Omental fat pad (tissue), 4 donors: Measurements from ENCODE around the gene HACD2. TPM values are rescaled to one million over a fixed set of nuclear protein-coding genes. Genes with fewer than 3 reads are reported as not detected.

Experiments used
- ATAC-seq: fragments of 150-250 bp; one replicate; pipeline ENCODE4 v1.9.1; 2016; ENCODE audit warnings: mild to moderate bottlenecking, moderate library complexity; ENCODE audit not compliant: low FRiP score
- DNase-seq: peaks from one replicate; pipeline ENCODE4 v3.0.0-alpha.2; 2019; ENCODE audit warnings: low spot score
- CTCF ChIP-seq, 3 donors: fragments of 450-650 bp; IDR thresholded peaks; one replicate each; pipeline ENCODE4 v1.5.1; 2016 to 2017; ENCODE audit warnings: antibody characterized with exemption in 3 of 3, mild to moderate bottlenecking in 3 of 3, moderate library complexity in 2 of 3
- total RNA-seq, 4 donors: library from RNA; depleted of rRNA; stranded (reverse); fragments of >200 nt; gene quantifications; one replicate each; pipeline ENCODE4 v1.1.0, GENCODE V29; 2016

The HACD2 gene
- total RNA-seq, 4 donors from 2014 or later: 31.7 to 44.9 (median 34.0) TPM

- ATAC-seq (no peak), DNase-seq (no peak)
- TF ChIP-seq CTCF (IDR thresholded peaks at IDR 0.05): no peak
Observed at GRCh38 chr3:123571264-123571972, 13.4 kb downstream of the HACD2 start.

- ATAC-seq (no peak), DNase-seq (no peak)
- TF ChIP-seq CTCF (IDR thresholded peaks at IDR 0.05): no peak
Observed at GRCh38 chr3:123568875-123569274, 16.0 kb downstream of the HACD2 start.

GRCh38 chr3:123568034-123568433 lies 16.8 kb downstream of the HACD2 start:
- DNase-seq (no peak), ATAC-seq (no peak)
- TF ChIP-seq CTCF (IDR thresholded peaks at IDR 0.05): no peak

- DNase-seq (no peak), ATAC-seq (no peak)
- no peak for TF ChIP-seq CTCF (IDR thresholded peaks at IDR 0.05)
Observed at GRCh38 chr3:123564056-123564455, 20.8 kb downstream of the HACD2 start.

GRCh38 chr3:123562547-123562946 lies 22.3 kb downstream of the HACD2 start:
- TF ChIP-seq CTCF (IDR thresholded peaks at IDR 0.05): no peak
- no peak for DNase-seq
- no peak for ATAC-seq

GRCh38 chr3:123561188-123561587 lies 23.7 kb downstream of the HACD2 start:
- no peak for ATAC-seq
- TF ChIP-seq CTCF (IDR thresholded peaks at IDR 0.05): no peak
- no peak for DNase-seq
